Endothelial cell of umbilical vein (primary cell): ENCODE data around the gene ERAP2.

Source experiments
- CTCF ChIP-seq, 2 donors: IDR thresholded peaks; 1 replicate in 1 of 2; 2 replicates in 1 of 2; pipeline ENCODE4 v1.5.1; 2011; ENCODE audit warnings: low read length in 2 of 2, mild to moderate bottlenecking in 2 of 2, moderate library complexity in 2 of 2, control low read depth in 1 of 2, inconsistent platforms in 1 of 2, low read depth in 1 of 2; ENCODE audit not compliant: insufficient read depth in 1 of 2; ENCODE audit errors: extremely low read depth in 1 of 2
- EZH2 ChIP-seq: IDR thresholded peaks from 2 replicates; pipeline ENCODE4 v1.6.1; 2012; ENCODE audit warnings: borderline replicate concordance, low read depth, mild to moderate bottlenecking, moderate library complexity, low read length, inconsistent platforms; ENCODE audit not compliant: severe bottlenecking
- JUN ChIP-seq: IDR thresholded peaks from 2 replicates; pipeline ENCODE4 v1.6.1; 2011; ENCODE audit warnings: borderline replicate concordance, low read depth; ENCODE audit not compliant: insufficient read length, insufficient read depth
- POLR2A ChIP-seq: IDR thresholded peaks from 2 replicates; pipeline ENCODE4 v1.6.1; 2012; ENCODE audit warnings: low read depth, mild to moderate bottlenecking, control low read depth, low read length
- POLR2AphosphoS5 ChIP-seq: IDR thresholded peaks from 2 replicates; pipeline ENCODE4 v1.6.1; 2012; ENCODE audit warnings: low read depth, mild to moderate bottlenecking, control low read depth, low read length, moderate library complexity; ENCODE audit not compliant: insufficient read depth

GRCh38 chr5:96919754-96920197 lies 43.5 kb downstream of the ERAP2 start:
- TF ChIP-seq JUN: no peak
- TF ChIP-seq CTCF (IDR thresholded peaks at IDR 0.05; ENCODE audit: extremely low read depth in 1 of 2, insufficient read depth in 1 of 2, low read depth in 1 of 2, low read length in 2 of 2): no peak
- TF ChIP-seq EZH2: no peak
- TF ChIP-seq POLR2AphosphoS5: no peak
- TF ChIP-seq POLR2A: no peak
